Activated naive CD8-positive, alpha-beta T cell treated with anti-CD3 and anti-CD28 coated beads for 36 hours (primary cell): ENCODE results near the gene PMM2. TPM values are rescaled to one million over a fixed set of nuclear protein-coding genes. Genes with fewer than 3 reads are reported as not detected.
A peak's percentile ranks its signal among the peaks of the same experiment; 100 is the strongest.
"Not testable (repeated sequence)": the region's sequence is repeated elsewhere in the genome, so short reads cannot be mapped to it uniquely, and the experiment has no call there.

Source experiments
- DNase-seq: peaks from one replicate; pipeline ENCODE4 v3.0.0; 2021
- H3K27ac Mint-ChIP-seq: one replicate; pipeline ENCODE4 v1.8.0; 2022; ENCODE audit warnings: mild to moderate bottlenecking, moderate library complexity, mixed read lengths
- H3K27me3 Mint-ChIP-seq: one replicate; pipeline ENCODE4 v1.8.0; 2022; ENCODE audit warnings: mild to moderate bottlenecking, mixed read lengths
- H3K36me3 Mint-ChIP-seq: one replicate; pipeline ENCODE4 v1.8.0; 2021; ENCODE audit warnings: mild to moderate bottlenecking, mixed read lengths
- H3K4me1 Mint-ChIP-seq: one replicate; pipeline ENCODE4 v1.8.0; 2021; ENCODE audit warnings: mixed read lengths
- H3K4me3 Mint-ChIP-seq: one replicate; pipeline ENCODE4 v1.8.0; 2022; ENCODE audit warnings: mild to moderate bottlenecking, moderate library complexity, mixed read lengths
- H3K9me3 Mint-ChIP-seq: one replicate; pipeline ENCODE4 v1.8.0; 2022; ENCODE audit warnings: mixed read lengths
- total RNA-seq, 2 experiments: library from RNA; stranded (reverse); gene quantifications; one replicate each; pipeline ENCODE4 v1.2.3, GENCODE V29; 2021

The PMM2 gene
- total RNA-seq, 2 experiments from 2014 or later = 59.0 to 59.8 TPM

DNA sequence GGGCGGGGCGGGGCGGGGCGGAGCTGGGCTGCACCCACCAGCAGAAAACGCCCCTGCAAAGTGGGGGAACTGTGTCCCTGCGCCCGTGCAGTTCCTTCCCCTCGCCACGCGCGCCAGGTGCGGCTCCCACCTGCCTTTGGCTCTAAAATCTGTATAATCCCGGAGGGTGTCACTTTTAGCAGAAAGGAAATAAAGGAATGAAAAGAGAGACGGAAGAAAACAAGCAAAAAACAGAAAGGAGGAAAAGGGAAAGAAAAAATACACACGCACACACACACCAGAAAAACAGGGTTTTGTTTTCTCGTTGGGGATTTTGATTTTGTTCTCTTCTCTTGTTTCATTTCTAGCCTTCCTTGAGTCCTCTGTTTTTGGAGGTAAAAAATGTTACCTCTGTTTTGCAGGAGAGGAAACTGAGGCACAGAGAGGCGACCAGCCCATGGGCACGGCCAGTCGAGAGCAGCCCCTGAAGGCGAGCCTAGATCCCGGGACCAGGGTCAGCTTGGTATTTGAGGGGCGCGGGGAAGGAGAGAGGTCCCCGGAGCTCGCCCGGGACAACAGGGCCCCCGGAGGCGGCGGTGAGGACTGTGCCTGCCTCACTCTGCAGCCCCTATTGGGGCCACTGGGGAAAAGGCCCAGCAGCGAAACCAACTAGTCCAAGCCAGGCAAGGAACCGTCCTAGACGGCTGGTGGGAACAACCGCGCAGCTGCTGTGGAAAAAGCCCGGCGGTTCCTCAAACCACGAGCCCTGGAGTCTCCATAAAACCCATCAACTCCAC is 71.8 kb downstream of the PMM2 start:
- Mint-ChIP-seq H3K4me3 (peak overlapping the region; percentile 92), H3K9me3 (no peaks in the 10 kb centered on the region), H3K27me3 (no peaks in the 10 kb centered on the region), H3K27ac (peak overlapping the region; percentile 95), H3K4me1 (peaks cover 37% of the 10 kb centered on the region), H3K36me3 (peaks cover 12% of the 10 kb centered on the region)
- DNase-seq = peak; percentile 24

DNA sequence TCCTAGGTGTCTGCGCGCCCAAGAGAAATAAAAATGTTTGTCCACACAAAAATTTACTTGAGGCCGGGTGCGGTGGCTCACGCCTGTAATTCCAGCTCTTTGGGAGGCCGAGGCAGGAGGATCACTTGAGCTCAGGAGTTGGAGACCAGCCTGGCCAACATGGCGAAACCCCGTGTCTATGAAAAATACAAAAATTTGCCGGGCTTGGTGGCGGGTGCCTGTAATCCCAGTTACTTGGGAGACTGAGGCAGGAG is 72.3 kb downstream of the PMM2 start:
- peaks cover 12% of the 10 kb centered on the region for H3K36me3 Mint-ChIP-seq
- not testable (repeated sequence) for H3K4me3 Mint-ChIP-seq, H3K27ac Mint-ChIP-seq, DNase-seq, H3K9me3 Mint-ChIP-seq, H3K27me3 Mint-ChIP-seq
- peaks cover 37% of the 10 kb centered on the region for H3K4me1 Mint-ChIP-seq

DNA sequence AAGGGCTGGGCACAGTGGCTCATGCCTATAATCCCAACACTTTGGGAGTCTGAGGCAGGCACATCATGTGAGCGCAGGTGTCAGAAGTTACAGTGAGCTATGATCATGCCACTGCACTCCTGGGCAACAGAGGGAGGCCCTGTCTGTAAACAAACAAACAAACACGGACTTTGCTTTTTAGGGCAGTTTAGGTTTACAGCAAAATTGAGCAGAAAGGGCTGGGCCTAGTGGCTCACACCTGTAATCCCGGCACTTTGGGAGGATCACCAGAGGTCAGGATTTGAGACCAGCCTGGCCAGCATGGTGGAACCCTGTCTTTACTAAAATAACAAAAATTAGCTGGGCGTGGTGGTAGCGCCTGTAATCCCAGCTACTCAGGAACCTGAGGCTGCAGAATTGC is 74.4 kb downstream of the PMM2 start:
- no peak for DNase-seq
- Mint-ChIP-seq H3K36me3 (peaks cover 11% of the 10 kb centered on the region), H3K4me3 (no peak overlapping the region), H3K27ac (no peak overlapping the region), H3K9me3 (no peaks in the 10 kb centered on the region), H3K4me1 (peaks cover 23% of the 10 kb centered on the region), H3K27me3 (no peaks in the 10 kb centered on the region)

DNA sequence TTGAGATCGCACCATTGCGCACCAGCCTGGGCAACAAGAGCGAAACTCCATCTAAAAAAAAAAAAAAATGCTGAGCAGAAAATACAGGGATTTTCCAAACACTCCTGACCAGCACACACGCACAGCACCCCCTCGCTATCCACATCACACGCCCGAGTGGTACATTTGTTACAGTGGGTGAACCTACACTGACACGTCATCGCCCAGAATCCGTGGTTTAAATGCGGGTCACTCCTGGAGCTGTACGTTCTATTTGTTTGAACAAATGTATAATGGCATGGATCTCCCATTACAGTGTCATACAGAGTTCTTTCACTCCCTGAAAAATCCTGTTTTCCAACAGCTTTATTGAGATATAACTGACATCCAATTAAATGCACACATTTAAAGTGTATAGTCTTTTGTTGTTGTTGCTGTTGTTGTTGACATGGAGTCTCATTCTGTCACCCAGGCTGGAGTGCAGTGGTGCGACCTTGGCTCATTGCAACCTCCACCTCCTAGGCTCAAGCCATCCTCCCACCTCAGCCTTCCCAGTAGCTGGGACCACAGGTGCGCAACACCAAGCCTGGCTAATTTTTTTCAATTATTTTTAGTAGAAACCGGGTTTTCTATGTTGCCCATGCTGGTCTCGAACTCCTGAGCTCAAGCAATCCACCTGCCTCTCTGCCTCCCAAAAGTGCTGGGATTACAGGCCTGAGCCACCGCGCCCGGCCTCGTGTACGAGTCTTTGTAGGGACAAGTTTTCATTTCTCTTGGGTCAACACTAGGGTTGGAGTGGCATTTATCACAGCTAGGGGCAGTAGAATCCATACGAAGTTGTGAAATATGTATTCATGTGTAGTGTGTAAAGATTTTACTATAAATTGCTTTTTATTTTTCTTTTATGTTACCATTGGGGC is 75.6 kb downstream of the PMM2 start:
- H3K27ac Mint-ChIP-seq = no peak overlapping the region
- peaks cover 21% of the 10 kb centered on the region for H3K4me1 Mint-ChIP-seq
- no peak overlapping the region for H3K4me3 Mint-ChIP-seq
- H3K27me3 Mint-ChIP-seq = no peaks in the 10 kb centered on the region
- H3K36me3 Mint-ChIP-seq = peaks cover 1% of the 10 kb centered on the region
- DNase-seq = no peak
- no peaks in the 10 kb centered on the region for H3K9me3 Mint-ChIP-seq

DNA sequence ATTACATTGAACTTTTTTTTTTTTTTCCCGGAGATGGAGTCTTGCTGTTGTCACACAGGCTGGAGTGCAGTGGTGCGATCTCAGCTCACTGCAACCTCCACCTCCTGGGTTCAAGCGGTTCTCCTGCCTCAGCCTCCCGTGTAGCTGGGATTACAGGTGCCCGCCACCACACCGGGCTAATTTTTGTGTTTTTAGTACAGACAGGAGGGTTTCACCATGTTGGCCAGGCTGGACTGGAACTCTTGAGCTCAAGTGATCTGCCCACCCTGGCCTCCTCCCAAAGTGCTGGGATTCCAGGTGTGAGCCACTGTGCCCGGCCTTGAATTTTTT is 76.2 kb downstream of the PMM2 start:
- not testable (repeated sequence) for H3K27ac Mint-ChIP-seq, H3K27me3 Mint-ChIP-seq
- H3K4me1 Mint-ChIP-seq = peaks cover 21% of the 10 kb centered on the region

DNA sequence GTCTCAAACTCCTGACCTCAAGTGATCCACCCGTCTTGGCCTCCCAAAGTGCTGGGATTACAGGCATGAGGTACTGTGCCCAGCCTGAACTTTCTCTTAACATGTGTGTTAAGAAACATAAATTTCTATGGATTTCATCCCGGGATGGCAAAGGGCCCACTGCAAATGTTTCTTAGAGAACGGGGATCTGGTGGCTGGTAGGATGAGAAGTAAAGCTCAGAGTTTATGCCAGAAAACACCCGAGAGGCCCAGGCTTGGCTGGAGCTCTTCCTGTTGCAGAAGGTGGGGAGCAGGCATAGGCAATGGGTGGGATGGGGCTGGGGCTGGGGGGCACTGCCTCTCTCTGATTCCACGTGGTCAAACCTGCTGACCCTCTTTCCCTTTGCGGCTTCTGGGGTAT is 76.7 kb downstream of the PMM2 start:
- Mint-ChIP-seq H3K4me1 (peaks cover 18% of the 10 kb centered on the region), H3K27ac (no peak overlapping the region), H3K9me3 (no peaks in the 10 kb centered on the region), H3K4me3 (no peak overlapping the region), H3K36me3 (no peaks in the 10 kb centered on the region), H3K27me3 (no peaks in the 10 kb centered on the region)
- DNase-seq = no peak

More for the DNA sequence above, 76.2 kb downstream of the PMM2 start:
- not testable (repeated sequence) for DNase-seq, H3K9me3 Mint-ChIP-seq, H3K36me3 Mint-ChIP-seq, H3K4me3 Mint-ChIP-seq

DNA sequence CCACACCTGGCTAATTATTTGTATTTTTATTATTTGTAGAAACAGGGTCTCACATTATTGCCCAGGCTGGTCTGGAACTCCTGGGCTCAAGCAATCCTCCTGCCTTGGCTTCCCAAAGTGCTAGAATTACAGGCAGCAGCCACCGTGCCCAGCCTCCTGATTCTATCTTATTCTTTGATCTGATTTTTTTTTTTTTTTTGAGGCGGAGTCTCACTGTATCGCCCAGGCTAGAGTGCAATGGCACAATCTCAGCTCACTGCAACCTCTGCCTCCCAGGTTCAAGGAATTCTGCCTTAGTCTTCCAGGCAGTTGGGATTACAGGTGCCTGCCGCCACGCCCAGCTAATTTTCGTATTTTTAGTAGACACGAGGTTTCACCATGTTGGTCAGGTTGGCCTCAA is 77.7 kb downstream of the PMM2 start:
- not testable (repeated sequence) for DNase-seq, H3K36me3 Mint-ChIP-seq, H3K9me3 Mint-ChIP-seq, H3K27ac Mint-ChIP-seq, H3K27me3 Mint-ChIP-seq, H3K4me3 Mint-ChIP-seq
- H3K4me1 Mint-ChIP-seq = peaks cover 17% of the 10 kb centered on the region

DNA sequence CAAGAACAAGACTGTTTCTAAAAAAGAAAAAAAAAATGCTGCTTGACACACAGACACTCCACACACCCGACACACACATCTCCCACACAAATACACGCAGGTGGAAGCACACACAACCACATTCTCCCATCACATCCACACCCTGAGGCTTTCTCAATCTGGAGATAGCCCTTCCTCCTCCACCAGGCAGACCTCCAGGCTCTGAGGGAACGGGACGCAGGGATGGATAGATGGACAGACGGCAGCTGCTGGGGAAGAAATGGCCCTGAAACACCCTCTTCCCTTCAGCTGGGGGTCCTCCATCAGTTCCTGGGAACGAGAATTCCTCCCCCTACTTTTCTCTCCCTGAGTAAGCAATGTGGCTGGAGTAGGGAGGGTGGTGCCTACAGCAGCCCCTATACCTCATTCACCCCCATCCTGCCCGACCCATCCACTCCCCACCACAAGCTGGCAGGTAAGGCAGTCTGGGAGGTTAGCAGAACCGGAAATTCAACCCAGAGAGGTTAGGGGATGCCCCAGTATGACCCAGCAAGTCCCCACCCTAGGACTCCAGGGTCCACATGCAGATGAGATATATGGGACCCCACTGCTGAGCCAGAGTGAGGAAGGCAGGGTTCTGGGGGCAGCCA is 80.4 kb downstream of the PMM2 start:
- no peak for DNase-seq
- Mint-ChIP-seq H3K27ac (no peak overlapping the region), H3K36me3 (no peaks in the 10 kb centered on the region)

DNA sequence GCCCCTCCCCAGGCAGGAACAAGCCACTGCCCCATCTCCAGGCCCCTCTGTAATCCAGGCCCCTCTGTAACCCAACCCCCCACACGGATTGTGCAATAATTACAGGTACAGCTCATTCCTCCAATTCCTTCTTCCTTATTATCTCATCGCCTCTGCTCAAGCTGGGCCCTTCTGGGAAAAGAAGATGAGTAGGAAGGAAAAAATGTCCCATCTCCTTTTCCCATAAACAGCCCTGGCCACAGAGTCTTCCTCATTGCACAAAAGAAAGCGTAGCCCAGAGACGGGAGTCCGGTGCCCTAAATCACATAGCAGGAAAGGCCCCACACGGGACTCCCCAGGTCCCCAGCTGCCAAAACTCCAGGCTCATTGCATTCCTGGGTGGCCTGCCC is 80.9 kb downstream of the PMM2 start:
- no peak for DNase-seq
- Mint-ChIP-seq H3K27me3 (no peaks in the 10 kb centered on the region), H3K4me1 (peaks cover 8% of the 10 kb centered on the region), H3K4me3 (no peak overlapping the region), H3K36me3 (no peaks in the 10 kb centered on the region), H3K9me3 (no peaks in the 10 kb centered on the region), H3K27ac (no peak overlapping the region)

More for the DNA sequence above, 80.4 kb downstream of the PMM2 start:
- Mint-ChIP-seq H3K27me3 (no peaks in the 10 kb centered on the region), H3K4me3 (no peak overlapping the region), H3K9me3 (no peaks in the 10 kb centered on the region), H3K4me1 (peaks cover 8% of the 10 kb centered on the region)

DNA sequence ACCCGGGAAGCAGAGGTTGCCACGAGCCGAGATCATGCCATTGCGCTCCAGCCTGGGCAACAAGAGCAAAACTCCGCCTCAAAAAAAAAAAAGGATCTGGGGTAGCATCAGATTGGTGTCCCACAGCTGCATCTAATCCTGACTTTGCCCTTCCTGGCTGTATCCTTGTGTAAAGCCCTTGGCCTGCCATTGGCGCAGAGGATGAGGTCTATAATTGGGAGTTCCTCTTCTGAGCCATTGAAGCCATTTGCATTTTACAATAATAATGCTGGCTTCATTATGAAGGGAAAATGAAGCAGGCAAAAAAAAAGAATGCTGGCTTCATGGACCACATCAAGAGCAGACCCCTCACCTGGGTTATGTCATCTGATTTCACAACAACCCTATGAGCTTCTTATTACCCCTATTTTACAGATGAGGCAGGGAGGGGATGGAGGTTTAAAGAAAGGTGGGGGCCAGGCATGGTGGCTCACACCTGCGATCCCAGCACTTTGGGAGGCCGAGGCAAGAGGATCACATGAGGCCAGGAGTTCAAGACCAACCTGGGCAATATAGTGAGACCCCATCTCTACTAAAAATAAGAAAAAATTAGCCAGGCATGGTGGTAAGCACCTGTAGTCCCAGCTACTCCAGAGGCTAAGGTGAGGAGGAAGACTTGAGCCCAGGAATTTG is 83.3 kb downstream of the PMM2 start:
- no peak overlapping the region for H3K4me3 Mint-ChIP-seq
- no peak for DNase-seq
- no peaks in the 10 kb centered on the region for H3K36me3 Mint-ChIP-seq
- no peaks in the 10 kb centered on the region for H3K9me3 Mint-ChIP-seq
- peaks cover 6% of the 10 kb centered on the region for H3K27me3 Mint-ChIP-seq
- H3K27ac Mint-ChIP-seq = no peak overlapping the region
- H3K4me1 Mint-ChIP-seq = peaks cover 5% of the 10 kb centered on the region

DNA sequence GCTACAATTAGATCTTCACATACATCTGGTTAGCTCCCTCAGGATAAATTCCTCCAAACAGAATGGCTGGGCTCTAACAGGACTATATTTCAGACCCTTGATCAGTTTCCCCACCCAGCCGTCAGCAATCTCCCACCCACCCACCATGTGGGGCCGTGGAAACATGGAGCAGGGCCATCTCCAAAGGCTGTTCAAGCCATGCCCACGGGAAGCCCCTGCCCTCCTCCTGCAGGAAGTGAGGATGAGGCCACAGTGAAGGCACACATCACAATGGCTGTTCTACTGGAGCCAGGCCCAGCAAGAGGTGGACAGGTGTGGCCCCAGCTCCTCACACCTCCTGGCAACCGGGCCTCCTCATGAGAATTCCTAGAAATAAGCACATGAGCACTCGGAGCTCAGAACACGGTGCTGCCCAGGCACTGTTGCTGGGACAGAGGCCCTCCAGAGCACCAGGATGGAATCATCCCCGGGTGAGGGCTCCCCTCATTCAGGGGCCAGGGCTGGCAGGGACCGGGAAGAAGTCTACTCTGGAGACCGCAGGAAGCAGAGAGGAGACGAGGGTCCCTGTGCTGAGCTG is 84.5 kb downstream of the PMM2 start, which contains the start of gene LITAFD:
LITAFD (plus strand) TSS at position 311 of the 577 bp plus-strand sequence. CDS start 2,005 bp downstream, outside the sequence.
- Mint-ChIP-seq H3K4me3 (no peak within 1 kb of the TSS), H3K9me3 (no peaks in the 10 kb centered on the region), H3K27me3 (peaks cover 7% of the 10 kb centered on the region), H3K4me1 (peaks cover 10% of the 10 kb centered on the region), H3K27ac (no peak within 1 kb of the TSS), H3K36me3 (no peaks in the 10 kb centered on the region)
- no peak for DNase-seq

DNA sequence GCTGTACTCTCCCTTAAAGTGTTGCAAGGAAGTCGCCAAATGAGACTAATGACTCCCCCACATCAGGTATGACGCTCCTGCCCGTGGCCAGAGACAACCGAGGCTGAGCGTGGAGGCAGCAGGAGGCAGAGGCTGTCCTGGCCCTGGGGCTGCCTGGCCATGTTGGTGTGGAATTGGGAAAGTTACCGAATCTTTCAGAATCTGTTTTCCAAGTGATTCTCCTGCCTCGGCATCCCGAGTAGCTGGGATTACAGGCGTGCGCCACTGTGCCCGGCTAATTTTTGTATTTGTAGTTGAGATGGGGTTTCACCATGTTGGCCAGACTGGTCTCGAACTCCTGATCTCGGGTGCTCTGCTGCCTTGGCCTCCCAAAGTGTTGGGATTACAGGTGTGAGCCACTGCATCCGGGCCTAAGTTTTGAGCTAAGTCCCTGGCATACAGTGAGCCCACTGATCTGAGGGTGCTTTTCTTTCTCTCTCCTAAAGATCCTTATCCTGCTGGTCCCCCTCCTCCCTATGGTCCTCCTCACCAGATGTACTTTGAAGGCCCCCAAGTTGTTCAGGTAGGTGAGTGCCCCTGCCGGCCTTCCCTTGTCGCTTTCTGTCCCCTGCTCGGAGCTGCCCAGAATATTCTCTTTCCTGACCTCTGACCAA is 85.2 kb downstream of the PMM2 start:
- Mint-ChIP-seq H3K4me1 (peaks cover 10% of the 10 kb centered on the region), H3K27me3 (peaks cover 7% of the 10 kb centered on the region), H3K9me3 (no peaks in the 10 kb centered on the region), H3K4me3 (no peak overlapping the region), H3K27ac (no peak overlapping the region), H3K36me3 (no peaks in the 10 kb centered on the region)
- DNase-seq = no peak

DNA sequence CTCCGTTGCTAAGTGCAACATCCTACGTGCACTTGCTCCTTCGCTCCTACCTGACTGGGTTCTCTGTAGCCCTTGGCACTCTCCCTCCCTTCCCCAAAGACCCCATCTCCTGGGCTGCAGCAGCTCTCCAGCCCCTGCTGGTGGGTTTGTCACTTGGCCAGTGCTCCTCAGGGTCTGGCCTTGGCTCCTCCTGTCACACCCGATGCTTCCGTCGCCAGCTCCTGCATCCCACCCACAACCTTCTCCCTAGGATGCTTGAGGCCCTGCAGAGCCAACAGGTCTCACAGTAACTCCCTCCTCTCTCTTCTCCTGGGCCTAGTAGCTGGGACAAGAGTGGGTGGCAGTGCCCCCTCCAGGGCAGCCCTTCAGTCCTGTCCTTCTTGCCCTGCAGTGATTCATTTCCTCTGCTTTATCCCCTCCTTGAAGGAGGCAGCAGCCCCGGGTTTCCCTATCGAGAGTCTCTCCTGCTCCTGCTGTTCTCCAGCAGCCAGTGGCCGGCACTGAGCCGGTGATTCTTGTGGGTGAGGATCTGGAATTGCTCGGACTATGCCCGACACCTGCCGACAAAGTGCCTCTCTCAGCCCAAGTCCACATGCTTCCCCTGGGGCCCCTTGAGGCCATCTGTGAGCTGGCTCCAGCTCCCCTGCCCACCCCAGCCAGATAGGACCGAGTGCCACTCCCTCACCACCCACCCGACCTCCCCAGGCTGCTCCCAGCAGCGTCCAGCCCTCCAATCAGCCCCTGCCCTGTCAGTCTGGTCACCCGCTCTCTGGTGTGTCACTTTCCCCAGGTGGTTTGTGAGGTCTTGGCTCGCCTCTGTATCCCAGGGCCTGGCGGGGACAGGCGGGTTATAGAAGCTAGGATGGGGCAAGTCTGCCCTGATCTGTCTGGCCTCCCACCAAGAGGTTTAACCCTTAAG is 88.3 kb downstream of the PMM2 start:
- H3K27ac Mint-ChIP-seq = no peak overlapping the region
- peaks cover 7% of the 10 kb centered on the region for H3K27me3 Mint-ChIP-seq
- no peak for DNase-seq
- H3K36me3 Mint-ChIP-seq = peaks cover 3% of the 10 kb centered on the region
- no peaks in the 10 kb centered on the region for H3K9me3 Mint-ChIP-seq
- no peak overlapping the region for H3K4me3 Mint-ChIP-seq
- peaks cover 9% of the 10 kb centered on the region for H3K4me1 Mint-ChIP-seq
